Measurements from ENCODE around the gene LCE2B.

- TF ChIP-seq, protein P1, sequence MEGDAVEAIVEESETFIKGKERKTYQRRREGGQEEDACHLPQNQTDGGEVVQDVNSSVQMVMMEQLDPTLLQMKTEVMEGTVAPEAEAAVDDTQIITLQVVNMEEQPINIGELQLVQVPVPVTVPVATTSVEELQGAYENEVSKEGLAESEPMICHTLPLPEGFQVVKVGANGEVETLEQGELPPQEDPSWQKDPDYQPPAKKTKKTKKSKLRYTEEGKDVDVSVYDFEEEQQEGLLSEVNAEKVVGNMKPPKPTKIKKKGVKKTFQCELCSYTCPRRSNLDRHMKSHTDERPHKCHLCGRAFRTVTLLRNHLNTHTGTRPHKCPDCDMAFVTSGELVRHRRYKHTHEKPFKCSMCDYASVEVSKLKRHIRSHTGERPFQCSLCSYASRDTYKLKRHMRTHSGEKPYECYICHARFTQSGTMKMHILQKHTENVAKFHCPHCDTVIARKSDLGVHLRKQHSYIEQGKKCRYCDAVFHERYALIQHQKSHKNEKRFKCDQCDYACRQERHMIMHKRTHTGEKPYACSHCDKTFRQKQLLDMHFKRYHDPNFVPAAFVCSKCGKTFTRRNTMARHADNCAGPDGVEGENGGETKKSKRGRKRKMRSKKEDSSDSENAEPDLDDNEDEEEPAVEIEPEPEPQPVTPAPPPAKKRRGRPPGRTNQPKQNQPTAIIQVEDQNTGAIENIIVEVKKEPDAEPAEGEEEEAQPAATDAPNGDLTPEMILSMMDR (conservative IDR thresholded peaks at IDR 0.05): no peak
- TF ChIP-seq EZH2 (IDR thresholded peaks at IDR 0.05; ENCODE audit: low read depth): no peak
Measured at GRCh38 chr1:152699746-152700145, 13.8 kb downstream of the LCE2B start.

Data from PC-9 (cell line).